Liver (tissue), 9 donors: ENCODE data around the gene AKR1B15. TPM values are rescaled to one million over a fixed set of nuclear protein-coding genes. Genes with fewer than 3 reads are reported as not detected.
A peak's percentile ranks its signal among the peaks of the same experiment; 100 is the strongest.

Experiments used
- DNase-seq: peaks from one replicate; pipeline ENCODE4 v3.0.0-alpha.2; 2017; ENCODE audit warnings: low spot score
- H3K27ac ChIP-seq, 2 donors: one replicate each; pipeline ENCODE4 v1.7.0; 2013; ENCODE audit warnings: inconsistent platforms in 2 of 2, low read length in 2 of 2, control low read depth in 1 of 2, low read depth in 1 of 2, mild to moderate bottlenecking in 1 of 2
- H3K27me3 ChIP-seq, 4 donors: one replicate each; pipeline versions ENCODE4 v1.6.1 to v1.7.0; 2013; ENCODE audit warnings: low read length in 3 of 4, inconsistent platforms in 1 of 4, mild to moderate bottlenecking in 1 of 4, moderate library complexity in 1 of 4; ENCODE audit not compliant: control insufficient read depth in 4 of 4, insufficient read depth in 4 of 4
- H3K36me3 ChIP-seq, 4 donors: one replicate each; pipeline versions ENCODE4 v1.6.1 to v1.7.0; 2013; ENCODE audit warnings: low read length in 3 of 4, mild to moderate bottlenecking in 3 of 4, low read depth in 1 of 4, moderate library complexity in 1 of 4; ENCODE audit not compliant: control insufficient read depth in 4 of 4, insufficient read depth in 3 of 4
- H3K4me1 ChIP-seq, 4 donors: one replicate each; pipeline versions ENCODE4 v1.6.1 to v1.7.0; 2013; ENCODE audit warnings: low read length in 3 of 4, mild to moderate bottlenecking in 3 of 4, moderate library complexity in 1 of 4; ENCODE audit not compliant: control insufficient read depth in 4 of 4, insufficient read depth in 4 of 4
- H3K4me3 ChIP-seq, 3 donors: one replicate each; pipeline versions ENCODE4 v1.6.1 to v1.7.0; 2013; ENCODE audit warnings: low read length in 3 of 3, control low read depth in 1 of 3, low read depth in 1 of 3, mild to moderate bottlenecking in 1 of 3
- H3K9ac ChIP-seq, 2 donors: one replicate each; pipeline ENCODE4 v1.7.0; 2013; ENCODE audit warnings: low read length in 2 of 2, mild to moderate bottlenecking in 2 of 2, moderate library complexity in 2 of 2, control low read depth in 1 of 2, low read depth in 1 of 2
- H3K9me3 ChIP-seq, 4 donors: one replicate each; pipeline versions ENCODE4 v1.6.1 to v1.7.0; 2013; ENCODE audit warnings: low read length in 3 of 4; ENCODE audit not compliant: control insufficient read depth in 4 of 4
- ATF3 ChIP-seq: IDR thresholded peaks from 2 replicates; pipeline ENCODE4 v1.6.1; 2016; ENCODE audit warnings: antibody characterized with exemption
- EGR1 ChIP-seq, 2 donors: IDR thresholded peaks; 2 replicates each; pipeline ENCODE4 v1.6.1; 2016 to 2018; ENCODE audit warnings: antibody characterized with exemption in 2 of 2, low read depth in 2 of 2
- FOXA1 ChIP-seq: IDR thresholded peaks from 2 replicates; pipeline ENCODE4 v1.6.1; 2016; ENCODE audit warnings: antibody characterized with exemption
- FOXA2 ChIP-seq: IDR thresholded peaks from 2 replicates; pipeline ENCODE4 v1.6.1; 2016; ENCODE audit warnings: antibody characterized with exemption
- GABPA ChIP-seq, 2 donors: IDR thresholded peaks in 1 of 2; conservative IDR thresholded peaks in 1 of 2; 2 replicates each; pipeline ENCODE4 v1.6.1; 2016; ENCODE audit warnings: antibody characterized with exemption in 2 of 2, mild to moderate bottlenecking in 1 of 2, moderate library complexity in 1 of 2
- HNF4A ChIP-seq, 2 donors: conservative IDR thresholded peaks; 2 replicates each; pipeline ENCODE4 v1.6.1; 2016; ENCODE audit warnings: antibody characterized with exemption in 2 of 2, mild to moderate bottlenecking in 2 of 2
- HNF4G ChIP-seq: IDR thresholded peaks from 2 replicates; pipeline ENCODE4 v1.6.1; 2016; ENCODE audit warnings: antibody characterized with exemption
- JUND ChIP-seq, 2 donors: IDR thresholded peaks; 2 replicates each; pipeline ENCODE4 v1.6.1; 2016; ENCODE audit warnings: antibody characterized with exemption in 2 of 2
- MAX ChIP-seq: IDR thresholded peaks from 2 replicates; pipeline ENCODE4 v1.6.1; 2016; ENCODE audit warnings: antibody characterized with exemption
- NR2F2 ChIP-seq: IDR thresholded peaks from 2 replicates; pipeline ENCODE4 v1.6.1; 2016; ENCODE audit warnings: antibody characterized with exemption
- RAD21 ChIP-seq, 2 donors: IDR thresholded peaks; 2 replicates each; pipeline ENCODE4 v1.6.1; 2016; ENCODE audit warnings: antibody characterized with exemption in 2 of 2, mild to moderate bottlenecking in 2 of 2
- REST ChIP-seq: IDR thresholded peaks from 2 replicates; pipeline ENCODE4 v1.6.1; 2016; ENCODE audit warnings: antibody characterized with exemption, mild to moderate bottlenecking
- RXRA ChIP-seq, 2 donors: IDR thresholded peaks; 2 replicates each; pipeline ENCODE4 v1.6.1; 2017 to 2018; ENCODE audit warnings: antibody characterized with exemption in 2 of 2, mild to moderate bottlenecking in 1 of 2
- SP1 ChIP-seq: IDR thresholded peaks from 2 replicates; pipeline ENCODE4 v1.6.1; 2018; ENCODE audit warnings: antibody characterized with exemption, mild to moderate bottlenecking
- TAF1 ChIP-seq: conservative IDR thresholded peaks from 2 replicates; pipeline ENCODE4 v1.6.1; 2016; ENCODE audit warnings: antibody characterized with exemption, mild to moderate bottlenecking
- YY1 ChIP-seq: IDR thresholded peaks from 2 replicates; pipeline ENCODE4 v1.6.1; 2016; ENCODE audit warnings: antibody characterized with exemption, mild to moderate bottlenecking
- WGBS: extraction: QIAGEN DNeasy Blood & Tissue Kit; methylation state at CpG from one replicate; pipeline ENCODE4 v1.1.7; 2013; 5-methylcytosine and 5-hydroxymethylcytosine counted together
- polyA plus RNA-seq, 2 donors: library from polyadenylated mRNA; stranded (reverse) in 1 of 2; unstranded in 1 of 2; fragments of 200-250 nt in 1 of 2; fragments of >200 nt in 1 of 2; fragmentation: Nextera tagmentation in 1 of 2; extraction: Ambion mirVana in 1 of 2; gene quantifications; one replicate each; pipeline versions ENCODE4 v1.2.1 to v1.2.3, GENCODE V29; 2013 to 2015
- total RNA-seq, 2 donors: library from RNA; depleted of rRNA; stranded (reverse); fragments of >200 nt; gene quantifications; one replicate each; pipeline ENCODE4 v1.2.3, GENCODE V29; 2014
- TF ChIP-seq, protein P1 (sequence below): fragments of 150-350 bp; IDR thresholded peaks from 2 replicates; pipeline ENCODE4 v1.5.1; 2017; ENCODE audit warnings: improper control_type of control experiment, low read depth, low read length; ENCODE audit not compliant: missing input control
- TF ChIP-seq, protein P2 (sequence below): IDR thresholded peaks from 2 replicates; pipeline ENCODE4 v1.6.1; 2016; ENCODE audit warnings: antibody characterized with exemption
- donor health status: healthy.
- donor health status: healthy.
- donor health status: healthy.
- donor health status: healthy.
- donor health status: healthy.

AKR1B15 gene
- total and polyA plus RNA-seq, 4 donors = 0.12 TPM; not detected in 3

DNA sequence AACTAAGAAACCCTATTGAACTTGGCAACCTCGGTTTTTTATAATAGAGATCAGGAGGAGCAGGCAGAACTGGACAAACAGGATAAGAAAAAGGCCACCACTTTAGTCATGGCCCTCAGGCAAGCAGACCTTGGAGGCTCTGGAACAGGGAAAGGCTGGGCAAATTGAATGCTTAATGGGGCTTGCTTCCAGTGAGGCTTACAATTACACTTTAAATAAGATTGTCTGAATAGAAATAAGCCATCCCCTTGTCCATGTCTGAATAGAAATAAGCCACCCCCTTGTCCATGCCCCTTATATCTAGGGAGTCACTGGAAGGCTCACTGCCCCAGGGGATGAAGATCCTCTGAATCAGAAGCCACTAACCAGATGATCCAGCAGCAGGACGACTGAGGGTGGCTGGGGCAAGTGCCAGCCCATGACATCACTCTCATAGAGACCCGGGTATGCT is 40.6 kb downstream of the AKR1B15 start (continued):
- TF ChIP-seq, protein P1, sequence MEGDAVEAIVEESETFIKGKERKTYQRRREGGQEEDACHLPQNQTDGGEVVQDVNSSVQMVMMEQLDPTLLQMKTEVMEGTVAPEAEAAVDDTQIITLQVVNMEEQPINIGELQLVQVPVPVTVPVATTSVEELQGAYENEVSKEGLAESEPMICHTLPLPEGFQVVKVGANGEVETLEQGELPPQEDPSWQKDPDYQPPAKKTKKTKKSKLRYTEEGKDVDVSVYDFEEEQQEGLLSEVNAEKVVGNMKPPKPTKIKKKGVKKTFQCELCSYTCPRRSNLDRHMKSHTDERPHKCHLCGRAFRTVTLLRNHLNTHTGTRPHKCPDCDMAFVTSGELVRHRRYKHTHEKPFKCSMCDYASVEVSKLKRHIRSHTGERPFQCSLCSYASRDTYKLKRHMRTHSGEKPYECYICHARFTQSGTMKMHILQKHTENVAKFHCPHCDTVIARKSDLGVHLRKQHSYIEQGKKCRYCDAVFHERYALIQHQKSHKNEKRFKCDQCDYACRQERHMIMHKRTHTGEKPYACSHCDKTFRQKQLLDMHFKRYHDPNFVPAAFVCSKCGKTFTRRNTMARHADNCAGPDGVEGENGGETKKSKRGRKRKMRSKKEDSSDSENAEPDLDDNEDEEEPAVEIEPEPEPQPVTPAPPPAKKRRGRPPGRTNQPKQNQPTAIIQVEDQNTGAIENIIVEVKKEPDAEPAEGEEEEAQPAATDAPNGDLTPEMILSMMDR = no peak
- TF ChIP-seq HNF4G = no peak
- no peak for TF ChIP-seq EGR1 (IDR thresholded peaks at IDR 0.05; ENCODE audit: low read depth in 2 of 2)

DNA sequence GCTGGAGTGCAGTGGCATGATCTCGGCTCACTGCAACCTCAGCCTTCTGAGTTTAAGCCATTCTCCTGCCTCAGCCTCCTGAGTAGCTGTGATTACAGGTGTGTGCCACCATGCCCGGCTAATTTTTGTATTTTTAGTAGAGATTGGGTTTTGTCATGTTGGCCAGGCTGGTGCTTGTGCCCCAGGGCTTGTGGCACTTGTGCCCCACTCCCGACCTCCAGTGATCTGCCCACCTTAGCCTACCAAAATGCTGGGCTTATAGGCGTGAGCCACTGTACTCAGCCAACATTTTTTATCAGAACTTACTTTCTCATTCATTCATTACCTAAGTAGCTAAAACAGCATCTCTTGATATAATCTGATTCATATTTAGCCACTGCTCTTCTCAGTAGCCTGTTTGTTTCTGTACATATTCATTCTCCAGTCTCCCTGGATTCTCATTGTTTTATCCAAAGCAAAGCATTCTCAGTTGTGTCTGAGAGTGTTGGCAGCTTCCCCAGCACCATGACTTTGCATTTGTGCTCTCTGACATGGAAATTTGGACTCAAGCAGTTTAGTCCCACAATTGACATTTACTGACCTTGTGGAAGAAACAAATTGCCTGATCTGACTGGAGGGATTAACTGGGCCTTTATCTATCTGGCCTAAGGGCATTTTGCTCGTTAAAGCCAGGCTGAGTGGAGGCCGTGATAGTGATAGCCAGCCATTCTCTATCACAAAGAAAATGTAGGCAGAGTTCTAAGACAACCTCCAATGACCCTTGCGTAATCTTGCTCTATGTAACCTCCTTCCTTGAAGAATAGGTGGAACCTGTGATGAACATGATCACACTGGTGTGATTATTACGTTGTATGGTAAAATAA is 44.9 kb downstream of the AKR1B15 start:
- H3K27me3 ChIP-seq = no peaks in the 10 kb centered on the region
- H3K4me1 ChIP-seq = peaks cover 0 to 4% (median 0%) of the 10 kb centered on the region in 4 donors
- TF ChIP-seq, protein P2, sequence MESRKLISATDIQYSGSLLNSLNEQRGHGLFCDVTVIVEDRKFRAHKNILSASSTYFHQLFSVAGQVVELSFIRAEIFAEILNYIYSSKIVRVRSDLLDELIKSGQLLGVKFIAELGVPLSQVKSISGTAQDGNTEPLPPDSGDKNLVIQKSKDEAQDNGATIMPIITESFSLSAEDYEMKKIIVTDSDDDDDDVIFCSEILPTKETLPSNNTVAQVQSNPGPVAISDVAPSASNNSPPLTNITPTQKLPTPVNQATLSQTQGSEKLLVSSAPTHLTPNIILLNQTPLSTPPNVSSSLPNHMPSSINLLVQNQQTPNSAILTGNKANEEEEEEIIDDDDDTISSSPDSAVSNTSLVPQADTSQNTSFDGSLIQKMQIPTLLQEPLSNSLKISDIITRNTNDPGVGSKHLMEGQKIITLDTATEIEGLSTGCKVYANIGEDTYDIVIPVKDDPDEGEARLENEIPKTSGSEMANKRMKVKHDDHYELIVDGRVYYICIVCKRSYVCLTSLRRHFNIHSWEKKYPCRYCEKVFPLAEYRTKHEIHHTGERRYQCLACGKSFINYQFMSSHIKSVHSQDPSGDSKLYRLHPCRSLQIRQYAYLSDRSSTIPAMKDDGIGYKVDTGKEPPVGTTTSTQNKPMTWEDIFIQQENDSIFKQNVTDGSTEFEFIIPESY = peak; percentile 70
- TF ChIP-seq YY1 (peak; percentile 92), HNF4G (no peak), JUND (IDR thresholded peaks at IDR 0.05) (peak in 1 of 2 donors; percentile 70), NR2F2 (peak; percentile 77), SP1 (peak; percentile 52), EGR1 (IDR thresholded peaks at IDR 0.05; ENCODE audit: low read depth in 2 of 2) (no peak), MAX (peak; percentile 77), RAD21 (IDR thresholded peaks at IDR 0.05) (peak in 1 of 2 donors; percentile 33), TAF1 (no peak), GABPA (IDR thresholded peaks at IDR 0.05 in 1 of 2, conservative IDR thresholded peaks at IDR 0.05 in 1 of 2) (peak in 1 of 2 donors; percentile 21), FOXA2 (peak; percentile 34), ATF3 (no peak), HNF4A (conservative IDR thresholded peaks at IDR 0.05) (peak; percentile 50 to 80), REST (peak; percentile 74), RXRA (IDR thresholded peaks at IDR 0.05) (peak in 1 of 2 donors; percentile 85), FOXA1 (peak; percentile 13)
- TF ChIP-seq, protein P1 = no peak
- 64% methylated on average over 8 of the region's 8 CpGs for WGBS
- no peak overlapping the region for H3K4me3 ChIP-seq
- no peak for DNase-seq
- H3K27ac ChIP-seq = no peak overlapping the region
- H3K9ac ChIP-seq = no peak overlapping the region
- H3K36me3 ChIP-seq = no peaks in the 10 kb centered on the region
- no peaks in the 10 kb centered on the region for H3K9me3 ChIP-seq
